GM19372 (cell line): ENCODE measurements around the gene COL23A1.
"Not testable (repeated sequence)": the region's sequence is repeated elsewhere in the genome, so short reads cannot be mapped to it uniquely, and the experiment has no call there.

ENCODE experiments used
- ATAC-seq: cut with Tn5 transposase; IDR thresholded peaks from one replicate; pipeline ENCODE4 v1.9.1; 2021; ENCODE audit warnings: mild to moderate bottlenecking, low read depth, moderate library complexity; ENCODE audit not compliant: unreplicated experiment

The COL23A1 gene

DNA sequence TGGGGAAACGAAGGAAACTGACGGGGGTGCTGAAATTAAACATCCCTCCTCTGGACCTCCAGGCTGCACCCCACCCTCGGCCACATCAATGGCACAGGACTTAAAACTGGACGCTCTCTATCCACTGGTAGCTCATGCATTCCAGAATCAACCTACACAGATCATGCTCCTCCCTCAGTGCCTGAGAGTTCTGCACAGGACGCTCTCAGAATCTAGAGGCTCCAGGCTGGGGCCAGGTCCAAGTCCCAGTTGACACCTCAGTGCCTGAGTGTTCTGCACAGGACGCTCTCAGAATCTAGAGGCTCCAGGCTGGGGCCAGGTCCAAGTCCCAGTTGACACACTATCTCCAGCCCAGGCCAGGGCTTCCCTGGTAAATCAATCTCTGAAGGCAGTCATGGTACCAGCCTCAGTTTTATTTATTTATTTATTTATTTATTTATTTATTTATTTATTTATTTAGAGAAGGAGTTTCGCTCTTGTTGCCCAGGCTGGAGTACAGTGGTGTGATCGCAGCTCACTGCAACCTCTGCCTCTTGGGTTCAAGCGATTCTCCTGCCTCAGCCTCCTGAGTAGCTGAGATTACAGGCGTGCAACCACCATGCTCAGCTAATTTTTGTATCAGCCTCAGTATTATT, 103.2 kb downstream of the COL23A1 start:
- ATAC-seq: not testable (repeated sequence)

DNA sequence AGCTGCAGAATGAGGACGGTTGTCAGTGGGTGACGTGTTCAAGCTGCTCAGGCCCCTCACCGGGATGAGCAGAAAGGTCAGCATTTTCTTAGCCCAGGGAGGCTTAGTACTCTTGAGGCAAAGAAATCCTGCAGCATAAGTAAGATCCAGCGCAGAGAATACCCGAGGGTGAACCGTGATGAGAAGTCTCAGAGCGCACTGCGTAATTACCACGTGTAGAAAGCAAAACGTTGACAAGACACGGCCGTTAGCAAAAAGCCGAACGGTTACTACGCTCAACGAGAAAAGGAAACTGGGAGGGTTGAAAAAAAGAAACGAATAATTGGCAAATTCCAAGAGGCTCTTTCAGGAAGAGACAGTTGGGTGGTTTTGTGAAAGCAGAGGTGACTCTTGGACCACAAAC, 104.0 kb downstream of the COL23A1 start:
- no peak for ATAC-seq

DNA sequence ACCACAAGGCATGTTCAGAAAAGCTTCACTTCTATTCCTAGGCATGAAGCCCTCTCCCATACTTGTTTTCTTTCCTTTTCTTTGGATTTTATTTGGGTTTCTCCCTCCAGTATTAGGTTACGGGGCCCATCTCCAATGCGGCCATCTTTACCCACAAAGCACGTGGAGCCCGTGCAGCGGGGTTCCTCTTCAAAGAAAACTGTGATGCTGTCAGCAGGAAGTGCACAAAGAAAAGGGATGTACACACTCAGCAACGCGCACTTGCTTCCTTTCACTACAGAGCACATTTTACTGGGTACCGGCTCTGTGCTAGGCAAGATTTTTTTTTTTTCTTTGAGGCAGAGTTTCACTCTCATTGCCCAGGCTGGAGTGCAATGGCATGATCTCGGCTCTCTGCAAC, 106.6 kb downstream of the COL23A1 start:
- ATAC-seq: no peak

DNA sequence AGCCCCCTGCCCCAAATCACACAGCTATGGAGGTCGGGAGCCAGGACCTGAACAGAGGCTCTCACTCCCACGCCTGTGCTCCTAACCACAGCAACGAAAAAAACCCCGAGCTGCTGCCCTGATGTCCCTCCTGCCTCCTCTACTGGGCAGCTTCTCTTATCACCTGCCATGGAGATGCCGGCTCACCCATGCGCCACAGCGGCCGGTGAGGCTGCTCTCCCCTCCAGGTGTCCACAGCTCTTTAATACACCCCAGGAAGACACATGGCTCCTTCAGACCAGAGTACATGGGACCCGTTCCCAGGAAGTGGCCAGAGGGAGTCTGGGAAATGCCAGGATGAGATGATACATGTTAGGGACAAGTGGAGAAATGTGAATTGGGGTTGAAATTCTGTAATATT, 110.9 kb downstream of the COL23A1 start:
- no peak for ATAC-seq

DNA sequence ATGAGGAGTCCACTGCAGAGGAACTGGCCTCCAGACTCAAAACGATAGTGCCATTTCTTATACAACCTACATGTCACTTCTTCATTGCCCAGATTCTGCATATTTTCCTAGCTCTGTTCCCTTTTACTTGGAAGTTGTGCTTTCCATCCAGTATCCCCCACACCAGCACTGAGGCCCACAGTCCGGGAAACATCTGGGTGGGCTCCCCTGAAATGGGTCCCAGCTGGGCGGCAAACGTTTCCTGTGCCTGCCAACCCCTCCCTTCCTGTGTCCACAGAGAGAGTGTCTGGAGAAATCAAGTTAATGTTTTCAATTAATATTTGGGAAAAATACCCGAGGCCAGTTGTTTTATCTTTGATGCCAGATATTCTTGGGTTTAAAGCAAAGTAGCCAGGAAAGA, 111.8 kb downstream of the COL23A1 start:
- no peak for ATAC-seq

DNA sequence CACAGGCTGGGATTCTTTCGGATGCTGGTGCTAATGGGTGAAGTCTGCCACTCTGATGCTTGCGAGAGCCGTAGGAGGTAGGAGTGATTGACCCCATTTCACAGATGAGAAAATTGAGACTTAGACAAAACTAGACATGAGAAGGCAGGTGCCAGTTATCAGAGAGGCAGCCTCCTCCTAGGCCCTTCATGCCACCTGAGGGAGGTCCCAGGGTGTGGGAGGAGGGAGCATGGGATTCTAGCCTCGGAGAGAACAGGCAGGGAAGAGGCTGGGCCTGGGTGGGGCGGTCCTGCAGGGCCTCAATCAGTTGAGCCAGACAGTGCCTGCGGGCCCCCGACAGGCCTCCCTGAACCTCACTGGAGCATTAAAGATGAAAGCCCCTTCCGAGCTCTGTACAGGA, 112.4 kb downstream of the COL23A1 start:
- no peak for ATAC-seq

DNA sequence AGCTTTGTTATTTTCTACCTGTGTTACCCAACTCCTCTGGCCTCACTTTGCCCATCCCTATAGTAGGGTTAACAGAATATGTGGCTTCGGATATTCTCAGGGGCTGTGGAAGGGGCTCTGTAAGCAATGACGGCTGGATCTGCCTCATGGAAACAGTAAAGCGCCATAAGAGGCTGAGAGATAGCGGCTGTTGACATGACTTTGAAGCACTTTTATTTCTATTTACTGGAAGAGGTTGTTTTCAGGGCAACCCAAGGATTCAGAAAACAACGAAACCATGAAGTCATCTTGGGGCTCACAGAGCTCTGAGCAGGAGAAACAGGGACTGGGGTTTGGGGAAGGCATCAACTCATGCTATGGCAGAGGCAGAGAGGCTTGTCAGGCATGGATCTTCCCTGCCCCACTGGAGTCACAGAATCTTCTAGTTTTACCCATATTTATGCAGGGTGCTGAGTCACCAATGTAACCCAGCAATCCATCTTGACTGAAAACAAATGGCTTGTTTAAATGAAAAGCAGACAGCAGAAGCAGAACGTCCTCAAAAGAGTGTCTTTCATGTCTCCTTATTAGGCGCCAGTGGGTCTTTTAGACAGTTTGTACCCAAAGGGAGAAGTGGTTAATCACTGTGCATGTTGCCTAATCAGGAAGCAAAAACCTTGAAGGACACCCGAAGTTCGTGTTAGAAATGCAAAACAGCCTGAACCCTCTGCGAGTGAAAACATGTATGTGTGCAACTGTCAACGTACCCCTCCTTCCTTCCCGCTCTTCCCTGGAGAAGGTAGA, 113.0 kb downstream of the COL23A1 start:
- no peak for ATAC-seq

DNA sequence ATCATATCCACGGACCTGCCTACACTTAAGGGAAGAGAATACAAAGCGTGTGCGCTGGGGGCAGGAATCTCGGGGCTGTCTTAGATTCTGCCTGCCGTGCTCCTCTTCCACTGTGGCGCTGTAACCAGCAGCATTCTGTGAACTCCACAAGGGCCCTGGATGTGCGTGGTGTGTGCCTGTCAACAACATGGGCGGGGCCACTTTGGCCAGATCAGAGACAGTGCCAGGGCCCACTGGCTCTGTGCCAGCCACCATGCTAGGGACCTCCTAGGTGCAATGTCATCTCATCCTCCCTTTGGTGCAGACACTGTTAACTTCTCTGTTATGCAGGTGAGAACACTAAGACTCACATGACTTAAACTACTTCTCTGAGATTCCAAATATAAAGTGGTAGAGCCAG, 113.7 kb downstream of the COL23A1 start:
- ATAC-seq: no peak

DNA sequence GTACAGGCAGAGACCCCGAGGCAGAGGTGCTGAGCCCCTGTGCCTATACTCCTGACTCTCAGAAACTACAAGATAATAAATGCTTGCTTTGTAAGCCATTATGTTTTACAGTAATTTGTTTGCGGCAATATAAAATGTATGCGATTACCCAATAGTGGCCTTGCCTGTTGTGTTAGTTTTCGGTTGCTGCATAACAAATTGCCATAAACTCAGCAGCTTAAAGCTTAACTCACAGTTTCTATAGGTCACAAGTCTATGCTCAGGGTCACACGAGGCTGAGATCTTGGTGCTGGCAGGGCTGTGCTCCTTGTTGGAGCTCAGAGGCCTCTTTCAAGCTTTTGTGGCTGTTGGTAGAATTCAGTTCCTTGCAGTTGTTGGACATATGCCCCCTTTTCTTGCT, 114.8 kb downstream of the COL23A1 start:
- ATAC-seq: no peak

DNA sequence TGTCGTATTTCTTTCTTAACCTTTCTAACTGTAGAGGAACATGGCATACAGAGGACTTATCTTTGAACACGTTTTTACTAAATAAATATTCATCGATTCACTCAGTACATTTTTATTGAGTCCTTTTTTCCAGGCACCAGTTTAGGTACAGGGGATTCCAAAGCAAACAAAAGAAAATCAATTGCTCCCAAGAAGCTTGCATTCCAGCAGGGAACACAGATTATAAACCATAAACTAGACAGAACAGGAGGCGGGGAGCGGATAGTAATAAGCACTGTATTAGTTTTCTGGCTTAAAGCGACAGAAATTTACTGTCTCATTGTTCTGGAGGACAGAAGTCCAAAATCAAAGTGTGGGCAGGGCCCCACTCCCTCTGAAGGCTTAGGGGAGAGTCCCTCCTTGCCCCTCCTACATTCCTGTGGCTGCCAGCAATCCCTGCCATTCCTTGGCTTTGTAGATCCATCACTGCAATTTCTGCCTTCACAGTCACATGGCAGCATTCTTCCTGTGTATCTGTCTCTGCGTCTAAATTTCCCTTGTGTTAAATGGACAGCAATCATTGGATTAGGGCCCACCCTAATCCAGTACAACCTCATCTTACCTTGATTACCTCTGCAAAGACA, 115.5 kb downstream of the COL23A1 start:
- no peak for ATAC-seq

DNA sequence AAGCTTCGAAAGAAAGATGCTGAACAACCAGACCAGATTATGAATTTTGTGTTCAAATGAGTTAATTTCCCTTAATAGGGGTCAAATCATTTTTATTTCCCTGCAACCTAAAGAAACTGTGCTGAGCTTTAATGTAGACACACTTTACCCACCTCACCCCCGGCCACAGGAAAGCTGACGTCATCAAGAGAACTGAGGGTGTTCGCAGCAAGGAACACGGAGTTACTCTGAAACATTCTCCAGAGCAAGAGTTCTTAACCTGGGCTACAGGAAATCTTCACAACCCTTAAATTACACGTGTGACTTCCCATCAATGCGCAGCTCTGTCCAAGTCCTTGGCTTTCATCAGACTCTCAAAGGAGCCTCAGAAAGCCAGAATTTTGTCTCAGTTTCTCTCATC, 116.3 kb downstream of the COL23A1 start:
- ATAC-seq: no peak

DNA sequence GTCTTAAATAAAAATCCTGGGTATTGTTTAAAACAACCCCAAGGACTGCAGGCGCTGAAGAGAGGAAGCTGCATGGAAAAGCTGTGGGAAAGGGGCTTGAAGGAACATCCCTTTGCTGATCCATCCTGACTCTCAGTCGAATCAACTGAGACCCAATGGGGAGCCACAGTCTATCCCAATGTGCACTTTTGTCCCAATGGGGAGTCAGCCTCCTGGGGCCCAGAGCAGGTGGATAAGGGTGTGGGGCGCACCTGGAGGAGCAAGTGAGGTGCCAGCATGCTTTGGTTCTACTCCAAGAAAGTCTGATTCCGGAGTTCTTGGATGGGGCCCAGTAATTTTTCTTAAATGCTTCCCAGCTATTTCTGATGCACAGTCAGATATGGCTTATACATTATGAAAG, 118.1 kb downstream of the COL23A1 start:
- no peak for ATAC-seq

DNA sequence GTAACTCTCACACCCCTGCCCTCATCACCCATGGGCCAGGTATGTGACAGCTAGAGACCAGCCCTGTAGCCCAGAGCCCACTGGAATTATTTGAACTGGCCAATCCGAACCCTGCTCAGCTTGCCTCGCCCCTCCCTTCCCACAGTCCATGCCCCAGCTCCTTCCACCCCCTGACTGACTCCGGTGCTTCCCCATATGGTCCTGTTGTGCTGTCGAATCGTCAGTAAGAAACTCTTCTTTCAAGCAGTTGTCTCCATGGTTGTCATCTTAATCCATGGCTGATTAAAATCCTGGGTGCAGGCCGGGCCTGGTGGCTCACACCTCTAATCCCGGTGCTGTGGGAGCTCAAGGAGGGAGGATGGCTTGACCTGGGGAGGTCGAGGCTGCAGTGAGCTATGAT, 118.5 kb downstream of the COL23A1 start:
- no peak for ATAC-seq

DNA sequence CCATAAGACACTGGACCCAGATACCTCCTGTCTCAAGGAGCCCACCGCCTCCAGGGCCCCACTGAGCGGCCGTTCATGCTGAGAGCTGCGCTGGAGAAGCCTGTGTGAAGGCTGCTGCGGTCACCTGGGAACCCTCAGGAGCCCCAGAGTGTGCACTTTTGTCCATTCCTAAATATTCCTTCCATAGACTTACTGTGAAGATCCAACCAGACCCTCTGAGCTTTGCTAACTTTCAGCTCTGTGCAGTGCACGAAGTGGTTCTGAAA, 119.5 kb downstream of the COL23A1 start:
- no peak for ATAC-seq

DNA sequence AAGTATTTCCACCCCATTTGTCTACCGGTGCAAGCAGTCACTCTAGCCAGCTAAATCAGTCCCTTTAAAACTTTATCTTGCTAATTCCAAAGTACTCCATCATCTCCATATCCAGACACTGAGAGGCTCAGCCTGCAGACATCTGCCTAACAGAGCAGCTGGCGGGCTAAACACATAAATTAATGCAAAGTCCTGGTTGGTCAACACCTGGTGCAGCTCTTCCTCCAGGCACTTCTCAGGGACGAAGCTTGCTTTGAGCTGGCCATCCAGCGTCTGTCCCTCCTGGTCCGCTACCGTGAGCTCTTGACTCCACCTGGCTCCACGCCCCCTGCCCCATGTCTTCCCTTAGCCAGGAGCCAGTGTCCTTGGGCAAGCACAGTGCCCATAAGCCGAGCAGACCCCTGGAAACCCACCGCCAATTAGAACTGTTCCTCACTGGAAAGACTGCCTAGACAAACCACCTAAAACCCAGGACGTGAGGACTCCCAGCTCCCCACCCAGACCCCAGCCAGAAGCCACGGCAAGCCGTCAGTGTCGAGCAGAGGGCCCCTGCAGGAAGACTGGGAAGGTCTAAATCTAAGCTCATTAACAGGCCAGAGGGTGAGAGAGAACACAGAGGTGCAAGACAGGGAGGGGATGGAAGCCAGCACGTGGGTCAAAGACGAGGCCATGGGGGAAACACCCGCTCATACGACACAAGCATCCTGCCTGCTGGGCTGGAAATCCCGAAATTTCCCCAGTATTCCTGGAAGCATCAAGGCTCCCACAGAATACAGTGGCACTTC, 120.0 kb downstream of the COL23A1 start:
- no peak for ATAC-seq

DNA sequence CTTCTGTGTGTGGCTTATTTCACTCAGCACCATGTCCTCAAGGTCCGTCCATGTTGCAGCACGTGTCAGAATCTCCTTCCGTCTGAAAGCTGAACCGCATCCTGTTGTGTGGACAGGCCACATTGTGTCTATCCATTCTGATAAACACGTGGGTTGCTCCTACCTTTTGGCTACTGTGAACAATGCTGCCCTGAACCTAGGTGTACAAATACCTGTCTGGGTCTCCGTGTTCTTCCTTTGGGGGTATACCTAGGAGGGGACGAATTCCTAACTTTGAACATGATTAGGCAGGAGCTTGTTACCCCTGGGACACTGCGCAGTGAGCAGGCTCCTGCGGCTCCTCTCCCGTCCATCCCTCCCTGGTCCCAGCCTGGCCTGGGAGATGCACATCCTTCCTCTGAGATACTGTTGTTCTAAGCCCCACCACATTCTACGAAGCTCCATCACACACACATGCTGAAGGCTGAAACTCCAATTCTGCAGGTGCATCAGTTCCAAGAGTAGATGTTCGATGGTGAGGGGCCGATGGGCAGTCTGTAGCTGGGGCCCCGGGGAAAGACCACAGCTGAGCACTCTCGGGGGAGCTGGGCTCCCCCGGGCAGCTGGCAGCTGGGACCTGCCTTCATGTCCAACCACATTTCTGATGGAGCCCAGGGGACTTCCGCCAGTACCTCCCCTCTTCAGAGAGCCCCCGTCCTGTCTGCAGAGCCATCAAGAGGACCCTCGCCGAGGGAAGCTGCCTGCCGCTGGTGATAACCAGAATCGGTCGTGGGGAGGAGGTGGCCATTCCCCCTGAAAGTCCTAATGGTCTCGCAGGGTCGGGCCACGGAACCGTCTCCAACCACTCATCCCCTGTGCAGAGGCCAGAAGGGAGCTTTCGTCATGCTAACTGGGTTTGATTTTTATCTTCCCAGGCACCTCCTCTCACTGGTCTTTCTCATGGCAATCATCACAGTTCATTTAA, 120.9 kb downstream of the COL23A1 start:
- ATAC-seq: no peak

DNA sequence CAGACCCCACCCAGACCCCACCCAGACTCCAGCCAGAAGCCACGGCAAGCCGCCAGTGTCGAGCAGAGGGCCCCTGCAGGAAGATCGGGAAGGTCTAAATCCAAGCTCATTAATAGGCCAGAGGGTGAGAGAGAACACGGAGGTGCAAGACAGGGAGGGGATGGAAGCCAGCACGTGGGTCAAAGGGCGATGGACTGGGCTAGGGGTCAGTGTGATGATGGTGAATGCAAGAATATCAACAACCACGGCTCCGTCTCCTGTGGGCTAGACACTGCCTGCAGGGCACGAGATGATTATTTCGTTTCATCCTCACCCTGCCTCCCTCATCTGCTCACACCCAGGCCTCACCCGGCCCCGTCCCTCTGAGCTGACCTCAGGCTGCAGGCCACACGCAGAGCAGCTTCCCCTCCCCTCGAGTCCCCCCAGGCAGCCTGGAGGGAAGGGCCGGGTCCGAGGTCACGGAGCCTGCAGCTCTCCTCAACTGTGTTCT, 122.0 kb downstream of the COL23A1 start:
- no peak for ATAC-seq

DNA sequence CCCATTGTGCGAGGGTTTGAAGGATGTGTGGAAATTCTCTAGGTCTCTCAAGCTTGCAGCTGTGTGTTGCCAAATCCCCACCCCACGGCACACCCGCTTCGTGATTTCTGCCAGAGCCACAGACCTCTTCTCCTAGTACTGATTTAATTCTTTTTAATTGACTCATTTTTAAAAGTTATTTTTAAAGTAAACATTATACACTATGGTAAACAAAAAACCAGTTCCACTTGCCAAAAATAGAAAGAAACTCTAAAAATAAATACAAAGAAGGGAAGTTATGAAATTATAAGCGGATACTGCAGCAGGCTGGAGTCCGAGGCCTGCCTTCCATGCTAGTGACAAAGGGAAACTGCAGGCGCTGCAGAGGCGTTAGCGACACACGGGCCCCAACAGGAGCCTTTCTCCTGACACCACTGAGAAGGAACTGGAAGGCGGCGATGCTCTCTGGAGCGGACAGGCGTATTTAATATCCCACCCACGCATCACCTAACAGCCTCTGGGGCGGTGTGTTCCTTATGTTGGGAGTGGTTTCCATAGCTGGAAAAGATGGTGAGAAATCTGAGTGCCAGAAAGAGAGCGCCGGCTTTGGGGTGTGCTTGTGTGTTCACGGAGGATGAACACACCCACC, 122.5 kb downstream of the COL23A1 start:
- ATAC-seq: no peak

DNA sequence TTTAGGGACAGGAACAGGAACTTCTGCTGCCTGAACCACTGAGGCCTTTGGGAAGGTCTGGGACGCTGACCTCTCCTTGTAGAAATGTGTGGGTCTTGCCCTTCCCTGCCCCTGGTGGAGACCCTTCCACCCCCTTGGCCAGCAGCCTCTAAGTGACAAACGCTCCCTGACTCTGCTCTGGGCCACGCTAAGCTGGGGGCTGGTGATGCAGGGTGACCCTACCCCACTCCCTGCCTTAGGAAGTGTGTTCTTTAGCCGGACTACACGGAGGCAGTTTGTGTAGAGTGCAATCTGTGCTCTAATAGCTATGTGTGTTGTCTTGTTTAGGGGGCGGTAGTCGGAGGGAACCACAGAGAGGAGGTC, 123.0 kb downstream of the COL23A1 start:
- ATAC-seq: no peak

DNA sequence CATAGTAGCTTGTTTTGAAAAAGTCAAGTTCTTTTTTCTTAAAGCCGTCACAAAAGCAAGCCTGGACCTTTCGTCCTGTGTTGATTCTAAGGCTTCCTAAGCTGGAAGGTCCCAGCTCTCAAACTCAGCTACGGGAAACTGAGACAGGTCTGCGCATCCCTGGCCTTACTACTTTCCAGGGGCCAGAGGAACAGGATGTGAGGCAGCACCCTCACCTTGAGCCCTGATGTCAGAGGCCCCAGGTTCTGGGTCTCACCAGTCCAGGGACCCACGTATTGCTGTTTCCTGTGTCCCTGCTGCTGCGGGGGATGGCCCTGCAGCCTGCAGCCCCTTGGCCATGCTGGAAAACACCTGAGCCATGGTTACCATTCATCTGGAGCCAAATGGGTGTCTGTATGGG, 123.9 kb downstream of the COL23A1 start:
- no peak for ATAC-seq
